Measurements from ENCODE around the gene GLI3.

Gene GLI3

GRCh38 chr7:42168512-42168911 lies 68.5 kb downstream of the GLI3 start:
- Histone ChIP-seq H3K9me3 (no peaks in the 10 kb centered on the region), H3K27me3 (ENCODE audit: low read depth) (no peaks in the 10 kb centered on the region), H3K4me1 (no peaks in the 10 kb centered on the region), H3K4me3 (no peak overlapping the region), H3K36me3 (replicated peaks) (no peaks in the 10 kb centered on the region)
- in situ Hi-C loops (cut with MboI; ENCODE audit: low sequenced_read_pairs), result no loop called here
- no peak for DNase-seq (ENCODE audit: low spot score in 2 of 2)

- H3K4me1 ChIP-seq, result no peaks in the 10 kb centered on the region
- in situ Hi-C loops (cut with MboI; ENCODE audit: low sequenced_read_pairs), result no loop called here
- DNase-seq (ENCODE audit: low spot score in 2 of 2), result no peak
- H3K4me3 ChIP-seq, result no peak overlapping the region
- no peaks in the 10 kb centered on the region for H3K36me3 ChIP-seq (replicated peaks)
- H3K27me3 ChIP-seq (ENCODE audit: low read depth), result no peaks in the 10 kb centered on the region
- H3K9me3 ChIP-seq, result no peaks in the 10 kb centered on the region
Measured at GRCh38 chr7:42167631-42168236, 69.3 kb downstream of the GLI3 start.

- no peaks in the 10 kb centered on the region for H3K27me3 ChIP-seq (ENCODE audit: low read depth)
- DNase-seq (ENCODE audit: low spot score in 2 of 2), result no peak
- H3K36me3 ChIP-seq (replicated peaks), result no peaks in the 10 kb centered on the region
- in situ Hi-C loops (cut with MboI; ENCODE audit: low sequenced_read_pairs), result no loop called here
- no peaks in the 10 kb centered on the region for H3K4me1 ChIP-seq
- no peaks in the 10 kb centered on the region for H3K9me3 ChIP-seq
- H3K4me3 ChIP-seq, result no peak overlapping the region
Measured at GRCh38 chr7:42167206-42167605, 69.8 kb downstream of the GLI3 start.

GRCh38 chr7:42164881-42165428 lies 72.1 kb downstream of the GLI3 start:
- Histone ChIP-seq H3K4me1 (no peaks in the 10 kb centered on the region; the same call in none of the 2 replicates), H3K9me3 (no peaks in the 10 kb centered on the region), H3K36me3 (replicated peaks) (no peaks in the 10 kb centered on the region), H3K27me3 (ENCODE audit: low read depth) (no peaks in the 10 kb centered on the region), H3K4me3 (no peak overlapping the region)
- in situ Hi-C loops (cut with MboI; ENCODE audit: low sequenced_read_pairs), result no loop called here
- DNase-seq (ENCODE audit: low spot score in 2 of 2), result no peak

- Histone ChIP-seq H3K27me3 (ENCODE audit: low read depth) (no peaks in the 10 kb centered on the region), H3K36me3 (replicated peaks) (no peaks in the 10 kb centered on the region), H3K4me3 (no peak overlapping the region), H3K4me1 (peaks cover 16% of the 10 kb centered on the region), H3K9me3 (no peaks in the 10 kb centered on the region)
- in situ Hi-C loops (cut with MboI; ENCODE audit: low sequenced_read_pairs), result no loop called here
- no peak for DNase-seq (ENCODE audit: low spot score in 2 of 2)
Measured at GRCh38 chr7:42162560-42163325, 74.3 kb downstream of the GLI3 start.

GRCh38 chr7:42161719-42162118 lies 75.3 kb downstream of the GLI3 start:
- no peaks in the 10 kb centered on the region for H3K9me3 ChIP-seq
- peaks cover 18% of the 10 kb centered on the region for H3K4me1 ChIP-seq
- in situ Hi-C loops (cut with MboI; ENCODE audit: low sequenced_read_pairs), result no loop called here
- no peaks in the 10 kb centered on the region for H3K36me3 ChIP-seq (replicated peaks)
- no peaks in the 10 kb centered on the region for H3K27me3 ChIP-seq (ENCODE audit: low read depth)
- no peak for DNase-seq (ENCODE audit: low spot score in 2 of 2)
- no peak overlapping the region for H3K4me3 ChIP-seq

GRCh38 chr7:42161110-42161509 lies 75.9 kb downstream of the GLI3 start:
- DNase-seq (ENCODE audit: low spot score in 2 of 2), result no peak
- in situ Hi-C loops (cut with MboI; ENCODE audit: low sequenced_read_pairs), result no loop called here
- H3K27me3 ChIP-seq (ENCODE audit: low read depth), result no peaks in the 10 kb centered on the region
- H3K4me1 ChIP-seq, result peaks cover 23% of the 10 kb centered on the region
- no peaks in the 10 kb centered on the region for H3K36me3 ChIP-seq (replicated peaks)
- no peaks in the 10 kb centered on the region for H3K9me3 ChIP-seq
- H3K4me3 ChIP-seq, result no peak overlapping the region

- in situ Hi-C loops (cut with MboI; ENCODE audit: low sequenced_read_pairs), result no loop called here
Measured at GRCh38 chr7:42159130-42159529, 77.9 kb downstream of the GLI3 start.

GRCh38 chr7:42156967-42157721 lies 79.9 kb downstream of the GLI3 start:
- Histone ChIP-seq H3K4me1 (peaks cover 58% of the 10 kb centered on the region), H3K27me3 (ENCODE audit: low read depth) (no peaks in the 10 kb centered on the region)
- in situ Hi-C loops (cut with MboI; ENCODE audit: low sequenced_read_pairs), result no loop called here

More at GRCh38 chr7:42159130-42159529, 77.9 kb downstream of the GLI3 start:
- peaks cover 41% of the 10 kb centered on the region for H3K4me1 ChIP-seq
- H3K4me3 ChIP-seq, result no peak overlapping the region
- DNase-seq (ENCODE audit: low spot score in 2 of 2), result peak in 1 of 2 experiments; percentile 31
- H3K36me3 ChIP-seq (replicated peaks), result no peaks in the 10 kb centered on the region; the same call in 1 of the 2 replicates
- H3K27me3 ChIP-seq (ENCODE audit: low read depth), result no peaks in the 10 kb centered on the region
- H3K9me3 ChIP-seq, result no peaks in the 10 kb centered on the region

GRCh38 chr7:42156291-42156865 lies 80.6 kb downstream of the GLI3 start:
- Histone ChIP-seq H3K9me3 (no peaks in the 10 kb centered on the region), H3K4me1 (peaks cover 66% of the 10 kb centered on the region), H3K4me3 (no peak overlapping the region), H3K27me3 (ENCODE audit: low read depth) (no peaks in the 10 kb centered on the region), H3K36me3 (replicated peaks) (no peaks in the 10 kb centered on the region; the same call in 1 of the 2 replicates)
- in situ Hi-C loops (cut with MboI; ENCODE audit: low sequenced_read_pairs), result no loop called here
- no peak for DNase-seq (ENCODE audit: low spot score in 2 of 2)

More at GRCh38 chr7:42156967-42157721, 79.9 kb downstream of the GLI3 start:
- Histone ChIP-seq H3K36me3 (replicated peaks) (no peaks in the 10 kb centered on the region; the same call in 1 of the 2 replicates), H3K9me3 (no peaks in the 10 kb centered on the region), H3K4me3 (no peak overlapping the region)
- no peak for DNase-seq (ENCODE audit: low spot score in 2 of 2)

- H3K4me1 ChIP-seq, result peaks cover 72% of the 10 kb centered on the region
- H3K9me3 ChIP-seq, result no peaks in the 10 kb centered on the region
- in situ Hi-C loops (cut with MboI; ENCODE audit: low sequenced_read_pairs), result no loop called here
- H3K4me3 ChIP-seq, result no peak overlapping the region
- H3K36me3 ChIP-seq (replicated peaks), result no peaks in the 10 kb centered on the region; the same call in 1 of the 2 replicates
- no peaks in the 10 kb centered on the region for H3K27me3 ChIP-seq (ENCODE audit: low read depth)
- DNase-seq (ENCODE audit: low spot score in 2 of 2), result no peak
Measured at GRCh38 chr7:42155584-42156290, 81.3 kb downstream of the GLI3 start.

- no peaks in the 10 kb centered on the region for H3K9me3 ChIP-seq
- H3K27me3 ChIP-seq (ENCODE audit: low read depth), result no peaks in the 10 kb centered on the region
- peaks cover 75% of the 10 kb centered on the region for H3K4me1 ChIP-seq
- no peak overlapping the region; the same call in 1 of the 2 replicates for H3K4me3 ChIP-seq
- in situ Hi-C loops (cut with MboI; ENCODE audit: low sequenced_read_pairs), result no loop called here
- peak; percentile 60 to 62 for DNase-seq (ENCODE audit: low spot score in 2 of 2)
- no peaks in the 10 kb centered on the region; the same call in 1 of the 2 replicates for H3K36me3 ChIP-seq (replicated peaks)
Measured at GRCh38 chr7:42154173-42154572, 82.8 kb downstream of the GLI3 start.

Measured in HAP-1 (cell line).